ENCODE measurements around the gene CCDC27. TPM values are rescaled to one million over a fixed set of nuclear protein-coding genes. Genes with fewer than 3 reads are reported as not detected.
A peak's percentile ranks its signal among the peaks of the same experiment; 100 is the strongest.

Gene CCDC27
- total RNA-seq, 1 donor from 2014 or later = not detected

GRCh38 chr1:3745071-3745470, 7.2 kb upstream of the CCDC27 start:
- peaks cover 18 to 33% of the 10 kb centered on the region in 2 donors for H3K36me3 ChIP-seq
- intact Hi-C loops (cut with DNase I) = no loop called here
- TF ChIP-seq CTCF (IDR thresholded peaks at IDR 0.05) = no peak

GRCh38 chr1:3745590-3746381, 6.5 kb upstream of the CCDC27 start:
- Histone ChIP-seq H3K36me3 (peaks cover 15 to 26% of the 10 kb centered on the region in 2 donors), H3K4me3 (peak overlapping the region in 1 of 2 donors; percentile 76), H3K9me3 (no peaks in the 10 kb centered on the region), H3K27me3 (no peaks in the 10 kb centered on the region), H3K4me1 (peaks cover 0 to 6% of the 10 kb centered on the region in 2 donors), H3K27ac (peak overlapping the region in 1 of 2 donors; percentile 88)
- TF ChIP-seq CTCF (IDR thresholded peaks at IDR 0.05) = no peak
- intact Hi-C loops (cut with DNase I) = no loop called here
- DNase-seq (ENCODE audit: low spot score in 2 of 2) = no peak

More at GRCh38 chr1:3745071-3745470, 7.2 kb upstream of the CCDC27 start:
- Histone ChIP-seq H3K4me3 (no peak overlapping the region), H3K4me1 (peaks cover 0 to 6% of the 10 kb centered on the region in 2 donors), H3K9me3 (no peaks in the 10 kb centered on the region), H3K27ac (no peak overlapping the region), H3K27me3 (no peaks in the 10 kb centered on the region)
- DNase-seq (ENCODE audit: low spot score in 2 of 2) = no peak

GRCh38 chr1:3746389-3746829, 5.8 kb upstream of the CCDC27 start:
- Histone ChIP-seq H3K4me3 (peak overlapping the region; percentile 76 to 85), H3K27me3 (no peaks in the 10 kb centered on the region), H3K4me1 (peaks cover 0 to 6% of the 10 kb centered on the region in 2 donors), H3K27ac (peak overlapping the region; percentile 58 to 88), H3K36me3 (peaks cover 13 to 20% of the 10 kb centered on the region in 2 donors), H3K9me3 (no peaks in the 10 kb centered on the region)
- intact Hi-C loops (cut with DNase I) = no loop called here
- TF ChIP-seq CTCF (IDR thresholded peaks at IDR 0.05) = no peak
- DNase-seq (ENCODE audit: low spot score in 2 of 2) = no peak

- Histone ChIP-seq H3K27me3 (no peaks in the 10 kb centered on the region), H3K27ac (peak overlapping the region; percentile 58 to 88), H3K4me3 (peak overlapping the region; percentile 76 to 85), H3K4me1 (peaks cover 0 to 6% of the 10 kb centered on the region in 2 donors), H3K9me3 (no peaks in the 10 kb centered on the region), H3K36me3 (peaks cover 9 to 14% of the 10 kb centered on the region in 2 donors)
- DNase-seq (ENCODE audit: low spot score in 2 of 2) = peak; percentile 30 to 92
- intact Hi-C loops (cut with DNase I) = no loop called here
- TF ChIP-seq CTCF (IDR thresholded peaks at IDR 0.05) = no peak
Observed at GRCh38 chr1:3746830-3747521, 5.3 kb upstream of the CCDC27 start.

GRCh38 chr1:3747522-3747848, 4.8 kb upstream of the CCDC27 start:
- no peaks in the 10 kb centered on the region for H3K27me3 ChIP-seq
- intact Hi-C loops (cut with DNase I) = no loop called here
- H3K9me3 ChIP-seq = no peaks in the 10 kb centered on the region
- H3K27ac ChIP-seq = peak overlapping the region; percentile 58 to 88
- H3K4me3 ChIP-seq = peak overlapping the region; percentile 76 to 85
- no peak for DNase-seq (ENCODE audit: low spot score in 2 of 2)
- no peak for TF ChIP-seq CTCF (IDR thresholded peaks at IDR 0.05)
- peaks cover 6 to 9% of the 10 kb centered on the region in 2 donors for H3K36me3 ChIP-seq
- peaks cover 0 to 6% of the 10 kb centered on the region in 2 donors for H3K4me1 ChIP-seq

Data from ascending aorta (tissue), 2 donors.